Activated CD4-positive, alpha-beta T cell treated with anti-CD3 and anti-CD28 coated beads for 36 hours (primary cell): ENCODE data around the gene ST6GAL1. TPM values are rescaled to one million over a fixed set of nuclear protein-coding genes. Genes with fewer than 3 reads are reported as not detected.
A peak's percentile ranks its signal among the peaks of the same experiment; 100 is the strongest.

Source experiments
- ATAC-seq: fragments of 200-7000 bp; cut with Tn5 transposase; one replicate; pipeline ENCODE4 v1.10.0; 2021; ENCODE audit warnings: mild to moderate bottlenecking, moderate library complexity
- CTCF ChIA-PET: fragments of 350-600 bp; sonication (Branson Sonifier 250); formaldehyde crosslinking; loops from one replicate; lab custom pipeline; 2021; ENCODE audit warnings: antibody characterized with exemption; lab: Charles Lee
- POLR2A ChIA-PET: fragments of 350-600 bp; sonication (Branson Sonifier 250); formaldehyde crosslinking; loops from one replicate; lab custom pipeline; 2021; ENCODE audit warnings: antibody characterized with exemption, inconsistent platforms; lab: Charles Lee
- DNase-seq: peaks from one replicate; pipeline ENCODE4 v3.0.0-alpha.2; 2020
- H3K27ac Mint-ChIP-seq: one replicate; pipeline ENCODE4 v1.8.0; 2021; ENCODE audit warnings: mixed read lengths
- H3K27me3 Mint-ChIP-seq: one replicate; pipeline ENCODE4 v1.8.0; 2021; ENCODE audit warnings: mixed read lengths
- H3K36me3 Mint-ChIP-seq: one replicate; pipeline ENCODE4 v1.8.0; 2021; ENCODE audit warnings: low read depth, mixed read lengths
- H3K4me1 Mint-ChIP-seq: one replicate; pipeline ENCODE4 v1.8.0; 2021; ENCODE audit warnings: mixed read lengths
- H3K4me3 Mint-ChIP-seq: one replicate; pipeline ENCODE4 v1.8.0; 2021; ENCODE audit warnings: mild to moderate bottlenecking, moderate library complexity, mixed read lengths
- H3K9me3 Mint-ChIP-seq: one replicate; pipeline ENCODE4 v1.8.0; 2021; ENCODE audit warnings: low read depth, mixed read lengths
- intact Hi-C, 2 experiments: fragments of 100-400 bp; cut with DNase I in 1 of 2; cut with micrococcal nuclease in 1 of 2; formaldehyde crosslinking; loops; one replicate each; pipeline versions ENCODE4 v1.14.2 to v1.15.1; 2022 to 2024; cut with DNase I, micrococcal nuclease
- total RNA-seq, 2 experiments: library from RNA; stranded (reverse); gene quantifications; one replicate each; pipeline ENCODE4 v1.2.3, GENCODE V29; 2021

The ST6GAL1 gene
- total RNA-seq, 2 experiments from 2014 or later, result 86.6 to 111 TPM

- Mint-ChIP-seq H3K27me3 (no peaks in the 10 kb centered on the region), H3K36me3 (peaks cover 3% of the 10 kb centered on the region), H3K4me3 (no peak overlapping the region), H3K27ac (no peak overlapping the region), H3K4me1 (peaks cover 27% of the 10 kb centered on the region), H3K9me3 (peaks cover 1% of the 10 kb centered on the region)
- ChIA-PET CTCF (interaction anchor here (0.6 to 1.3 kb wide), 6 partner anchors 10 to 757 kb away, joined by 3 to 4 read pairs (median 3); no protein-coding TSS in a partner anchor), POLR2A (interaction anchor here (0.6 to 0.9 kb wide), 2 partner anchors 16 to 80 kb away, joined by 3 to 4 read pairs; no protein-coding TSS in a partner anchor)
- intact Hi-C loops, result no loop called here
- no peak for ATAC-seq
- DNase-seq, result no peak
These were observed 14.2 kb upstream of the ST6GAL1 start for GRCh38 chr3:186915806-186916796.

DNA sequence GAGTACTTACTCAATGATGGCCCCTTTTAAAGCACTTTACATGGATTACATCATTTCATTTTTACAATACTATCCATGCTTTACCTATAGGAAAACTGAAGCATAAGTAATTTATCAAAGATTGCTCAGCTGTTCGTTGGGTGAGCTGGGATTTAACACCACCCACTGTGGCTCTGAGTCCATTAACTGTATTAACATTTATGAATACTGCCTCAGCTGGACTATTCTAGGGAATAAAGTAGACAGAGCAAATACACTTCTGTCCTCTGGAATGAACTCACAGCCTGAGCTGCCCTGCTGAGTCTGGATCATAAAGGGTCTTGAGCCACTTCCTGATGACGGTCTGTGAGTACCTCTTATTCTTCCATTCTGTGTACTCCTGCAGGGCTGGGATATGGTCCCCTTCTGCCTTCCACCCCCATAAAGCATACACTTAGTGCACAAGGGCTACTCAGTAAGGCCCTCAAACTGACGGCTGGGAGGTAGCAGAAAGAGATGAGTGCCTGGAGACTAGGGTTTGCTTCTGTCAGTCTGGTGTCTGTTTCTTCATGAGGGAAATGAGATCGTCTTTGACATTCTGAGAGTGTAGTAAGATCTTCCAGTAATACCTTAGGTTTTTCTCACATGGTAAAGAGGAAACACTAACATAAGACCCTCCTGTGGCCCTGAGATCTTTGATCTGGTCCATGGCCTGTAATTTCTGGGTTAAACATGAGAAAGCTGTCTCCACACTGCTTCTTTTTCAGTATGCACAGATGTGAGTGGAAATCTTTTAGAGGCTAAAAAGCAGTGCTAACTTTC lies 12.6 kb upstream of the ST6GAL1 start:
- ATAC-seq (peak; percentile 65), DNase-seq (no peak)
- CTCF ChIA-PET, result no interaction called here
- intact Hi-C loops, result no loop called here
- H3K36me3 Mint-ChIP-seq, result peaks cover under 1% of the 10 kb centered on the region
- H3K27ac Mint-ChIP-seq, result peak overlapping the region; percentile 58
- POLR2A ChIA-PET, result no interaction called here
- peaks cover 27% of the 10 kb centered on the region for H3K4me1 Mint-ChIP-seq
- peaks cover 1% of the 10 kb centered on the region for H3K9me3 Mint-ChIP-seq
- H3K4me3 Mint-ChIP-seq, result no peak overlapping the region
- H3K27me3 Mint-ChIP-seq, result no peaks in the 10 kb centered on the region

DNA sequence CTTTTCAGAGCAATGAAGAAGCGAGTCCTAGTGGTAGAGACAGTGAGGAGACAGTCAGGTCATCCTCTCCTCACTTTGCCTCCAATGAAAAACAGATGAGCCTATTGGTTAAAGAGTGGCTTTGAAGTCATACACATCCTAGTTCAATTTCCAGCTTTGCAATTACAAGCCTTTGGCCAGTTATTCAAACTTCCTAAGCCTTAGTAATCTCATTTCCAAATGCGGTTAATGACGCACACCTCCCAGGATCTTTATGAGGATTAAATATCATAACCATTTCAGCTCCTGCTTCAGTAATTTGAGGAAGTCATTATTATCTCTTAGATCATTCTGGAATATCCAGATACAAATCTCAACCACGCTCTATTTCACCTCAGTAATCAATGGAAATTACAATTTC lies 10.0 kb upstream of the ST6GAL1 start:
- CTCF ChIA-PET, result interaction anchor here (0.6 to 1.1 kb wide), 2 partner anchors 11 to 39 kb away, joined by 3 to 5 read pairs; no protein-coding TSS in a partner anchor
- no peaks in the 10 kb centered on the region for H3K9me3 Mint-ChIP-seq
- no peak overlapping the region for H3K27ac Mint-ChIP-seq
- intact Hi-C loops, result loop anchor here in 1 of 2 experiments (2.0 kb wide), 1 partner anchor 32 kb away; no protein-coding TSS in a partner anchor
- H3K4me3 Mint-ChIP-seq, result no peak overlapping the region
- no peaks in the 10 kb centered on the region for H3K27me3 Mint-ChIP-seq
- DNase-seq (no peak), ATAC-seq (no peak)
- no peaks in the 10 kb centered on the region for H3K36me3 Mint-ChIP-seq
- POLR2A ChIA-PET, result no interaction called here
- H3K4me1 Mint-ChIP-seq, result peaks cover 22% of the 10 kb centered on the region

DNA sequence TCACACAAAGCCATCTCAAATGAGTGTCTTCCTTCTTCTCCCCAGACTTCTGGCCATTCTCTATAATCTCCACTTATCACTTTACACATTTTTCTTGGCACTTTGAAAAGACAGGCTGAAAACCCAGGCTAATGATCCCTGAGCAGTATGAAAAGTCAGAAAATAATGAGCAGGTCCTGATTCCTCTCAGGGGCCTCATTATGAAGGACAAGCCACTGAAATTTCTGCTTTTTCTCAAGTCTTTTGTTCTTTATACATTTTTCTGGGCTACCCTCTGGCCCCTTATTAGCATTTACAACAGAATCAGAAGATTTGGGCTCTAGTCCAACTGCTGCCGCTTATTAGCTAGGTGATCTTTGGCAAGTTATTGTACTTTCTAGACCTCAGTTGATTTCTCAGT lies 9.5 kb upstream of the ST6GAL1 start:
- H3K27me3 Mint-ChIP-seq, result no peaks in the 10 kb centered on the region
- no peaks in the 10 kb centered on the region for H3K36me3 Mint-ChIP-seq
- intact Hi-C loops, result loop anchor here in 1 of 2 experiments (2.0 kb wide), 1 partner anchor 32 kb away; no protein-coding TSS in a partner anchor
- H3K4me1 Mint-ChIP-seq, result peaks cover 18% of the 10 kb centered on the region
- H3K27ac Mint-ChIP-seq, result no peak overlapping the region
- DNase-seq, result no peak
- no peak for ATAC-seq
- H3K4me3 Mint-ChIP-seq, result no peak overlapping the region
- no peaks in the 10 kb centered on the region for H3K9me3 Mint-ChIP-seq
- ChIA-PET POLR2A (no interaction called here), CTCF (interaction anchor here (1.1 kb wide), 1 partner anchor 10 kb away, joined by 5 read pairs; no protein-coding TSS in a partner anchor)

GRCh38 chr3:186921578-186921977 lies 8.7 kb upstream of the ST6GAL1 start:
- ATAC-seq, result no peak
- Mint-ChIP-seq H3K4me1 (peaks cover 10% of the 10 kb centered on the region), H3K9me3 (no peaks in the 10 kb centered on the region), H3K36me3 (no peaks in the 10 kb centered on the region), H3K27ac (no peak overlapping the region), H3K4me3 (no peak overlapping the region), H3K27me3 (no peaks in the 10 kb centered on the region)
- DNase-seq, result no peak
- ChIA-PET CTCF (interaction anchor here (0.7 to 2.3 kb wide), 3 partner anchors 9 to 86 kb away, joined by 3 to 8 read pairs (median 5); no protein-coding TSS in a partner anchor), POLR2A (interaction anchor here (0.8 kb wide), 1 partner anchor 133 kb away, joined by 3 read pairs; no protein-coding TSS in a partner anchor)
- intact Hi-C loops, result loop anchor here in 1 of 2 experiments (2.0 kb wide), 1 partner anchor 33 kb away; no protein-coding TSS in a partner anchor

- ChIA-PET POLR2A (no interaction called here), CTCF (interaction anchor here (1.0 to 2.3 kb wide), 2 partner anchors 73 to 243 kb away, joined by 4 to 8 read pairs; no protein-coding TSS in a partner anchor)
- DNase-seq, result no peak
These were observed 8.1 kb upstream of the ST6GAL1 start for GRCh38 chr3:186922224-186922623.

DNA sequence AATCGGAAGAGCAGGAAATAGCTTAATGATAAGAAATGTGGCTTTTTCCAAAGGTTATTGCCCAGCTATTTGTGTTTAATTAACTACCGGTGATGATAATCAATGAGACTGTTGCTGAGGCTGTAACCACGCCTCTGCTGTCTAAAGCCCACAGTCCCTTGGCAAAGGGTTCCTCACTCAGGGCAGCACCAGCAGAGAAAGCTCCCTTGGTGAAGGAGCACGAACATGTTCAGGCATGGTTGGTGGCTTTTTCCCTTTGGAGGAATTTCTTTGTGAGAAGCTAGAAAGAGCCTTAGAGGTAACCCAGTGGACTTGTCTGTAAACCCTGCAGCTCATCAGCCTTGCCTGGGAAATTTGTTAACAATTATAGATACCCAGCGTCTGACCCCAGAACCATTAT lies 7.5 kb upstream of the ST6GAL1 start:
- no peaks in the 10 kb centered on the region for H3K9me3 Mint-ChIP-seq
- H3K4me1 Mint-ChIP-seq, result peaks cover 3% of the 10 kb centered on the region
- ChIA-PET CTCF (interaction anchor here (0.7 to 2.3 kb wide), 3 partner anchors 23 to 242 kb away, joined by 3 to 8 read pairs (median 4); no protein-coding TSS in a partner anchor), POLR2A (no interaction called here)
- ATAC-seq (no peak), DNase-seq (no peak)
- H3K36me3 Mint-ChIP-seq, result no peaks in the 10 kb centered on the region
- H3K27ac Mint-ChIP-seq, result no peak overlapping the region
- H3K27me3 Mint-ChIP-seq, result no peaks in the 10 kb centered on the region
- intact Hi-C loops, result no loop called here
- H3K4me3 Mint-ChIP-seq, result no peak overlapping the region

More at GRCh38 chr3:186922224-186922623, 8.1 kb upstream of the ST6GAL1 start:
- H3K4me1 Mint-ChIP-seq, result peaks cover 5% of the 10 kb centered on the region
- intact Hi-C loops, result no loop called here
- no peaks in the 10 kb centered on the region for H3K36me3 Mint-ChIP-seq
- H3K27me3 Mint-ChIP-seq, result no peaks in the 10 kb centered on the region
- no peak for ATAC-seq
- H3K27ac Mint-ChIP-seq, result no peak overlapping the region
- H3K9me3 Mint-ChIP-seq, result no peaks in the 10 kb centered on the region
- no peak overlapping the region for H3K4me3 Mint-ChIP-seq

DNA sequence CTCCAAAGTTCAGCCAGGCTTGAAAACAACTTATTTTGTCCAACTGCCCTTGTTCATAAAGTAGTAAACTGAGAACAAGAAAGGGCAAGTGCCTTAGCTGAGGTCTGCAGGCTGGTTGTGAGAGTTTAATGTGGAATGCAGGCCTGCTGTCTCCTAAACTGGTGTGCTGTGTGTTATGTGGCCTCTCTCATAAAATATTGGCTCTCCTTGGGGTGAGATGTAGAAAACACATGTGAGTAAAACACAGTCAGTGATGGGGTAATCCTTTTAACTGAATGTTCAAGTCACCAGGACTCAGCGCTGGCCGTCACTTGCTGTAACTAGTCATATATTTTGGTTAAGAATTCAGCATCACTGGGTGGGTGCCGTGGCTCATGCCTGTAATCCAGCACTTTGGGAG lies 7.1 kb upstream of the ST6GAL1 start:
- intact Hi-C loops, result no loop called here
- Mint-ChIP-seq H3K36me3 (no peaks in the 10 kb centered on the region), H3K9me3 (no peaks in the 10 kb centered on the region), H3K4me3 (no peak overlapping the region), H3K4me1 (no peaks in the 10 kb centered on the region), H3K27ac (no peak overlapping the region), H3K27me3 (no peaks in the 10 kb centered on the region)
- DNase-seq (no peak), ATAC-seq (no peak)
- POLR2A ChIA-PET, result no interaction called here
- CTCF ChIA-PET, result interaction anchor here (0.7 to 2.3 kb wide), 3 partner anchors 23 to 242 kb away, joined by 3 to 8 read pairs (median 4); no protein-coding TSS in a partner anchor

- ATAC-seq (no peak), DNase-seq (no peak)
- ChIA-PET CTCF (interaction anchor here (1.3 kb wide), 1 partner anchor 10 kb away, joined by 4 read pairs; no protein-coding TSS in a partner anchor), POLR2A (no interaction called here)
- Mint-ChIP-seq H3K36me3 (no peaks in the 10 kb centered on the region), H3K27me3 (no peaks in the 10 kb centered on the region), H3K4me3 (no peak overlapping the region), H3K4me1 (peaks cover 10% of the 10 kb centered on the region), H3K9me3 (no peaks in the 10 kb centered on the region), H3K27ac (no peak overlapping the region)
- intact Hi-C loops, result no loop called here
These were observed 4.5 kb upstream of the ST6GAL1 start for GRCh38 chr3:186925826-186926225.

GRCh38 chr3:186929186-186929585 lies 1.1 kb upstream of the ST6GAL1 start:
- Mint-ChIP-seq H3K4me1 (peaks cover 27% of the 10 kb centered on the region), H3K4me3 (no peak overlapping the region), H3K27me3 (no peaks in the 10 kb centered on the region), H3K27ac (no peak overlapping the region), H3K9me3 (no peaks in the 10 kb centered on the region), H3K36me3 (peaks cover 22% of the 10 kb centered on the region)
- DNase-seq (no peak), ATAC-seq (no peak)
- intact Hi-C loops, result no loop called here
- CTCF ChIA-PET, result interaction anchor here (0.8 to 8.2 kb wide), 3 partner anchors 80 to 236 kb away, joined by 4 to 48 read pairs (median 5); no protein-coding TSS in a partner anchor
- POLR2A ChIA-PET, result no interaction called here
